ENCODE measurements around the gene KCNH4. TPM values are rescaled to one million over a fixed set of nuclear protein-coding genes. Genes with fewer than 3 reads are reported as not detected.
A peak's percentile ranks its signal among the peaks of the same experiment; 100 is the strongest.

The KCNH4 gene
- total RNA-seq, 5 donors from 2014 or later (not counting 1 experiment from before 2014, with no cell fraction given): 0.06 to 0.35 (median 0.20) TPM; not detected in 1

DNA sequence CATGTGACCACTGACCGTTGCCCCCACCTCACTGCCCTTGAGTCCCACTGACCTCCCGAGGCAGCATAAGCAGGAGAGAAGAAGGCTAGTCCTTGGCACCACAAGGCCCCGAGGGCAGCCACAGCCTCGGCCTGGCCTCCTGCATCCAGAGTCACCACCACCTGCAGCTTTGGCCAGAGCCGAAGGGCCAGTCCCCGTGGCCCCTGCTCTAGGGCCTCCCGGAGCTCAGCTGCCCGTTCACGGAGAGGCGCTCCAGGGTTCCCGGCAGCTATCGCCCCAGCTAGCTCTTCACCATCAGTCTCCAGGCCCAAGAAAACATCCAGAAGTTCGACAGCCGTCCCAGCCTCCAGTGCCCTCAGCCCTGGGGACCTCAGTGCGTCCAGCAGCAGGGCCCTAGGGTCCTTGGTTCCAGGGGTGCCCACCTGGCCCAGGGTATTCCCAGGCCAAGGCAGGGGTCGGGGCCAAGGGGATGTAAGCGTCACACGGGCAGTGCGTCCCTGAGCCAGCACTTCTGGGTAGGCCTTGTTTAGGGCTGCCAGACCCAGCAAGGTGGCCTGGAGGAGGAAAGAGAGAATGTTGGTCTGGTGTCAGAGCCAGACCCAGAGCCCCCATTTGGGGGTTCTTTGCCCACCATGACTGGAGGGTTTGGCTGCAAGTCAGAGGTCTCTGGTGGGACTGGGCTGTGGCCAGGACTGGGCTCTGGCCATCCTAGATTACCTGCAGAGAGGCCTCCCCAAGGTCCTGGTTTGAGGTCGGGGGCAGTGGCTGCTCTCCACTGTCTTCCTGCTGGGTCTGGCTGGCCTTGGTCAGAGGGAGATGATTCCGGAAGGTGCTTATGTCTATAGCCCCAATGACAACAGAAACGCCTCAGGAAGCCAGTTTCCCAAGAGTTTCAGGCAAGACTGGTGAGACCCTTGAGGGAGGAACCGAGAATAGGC, 11.5 kb upstream of the KCNH4 start:
- Mint-ChIP-seq H3K9me3 (no peaks in the 10 kb centered on the region), H3K27ac (peak overlapping the region; percentile 52 to 71)
- POLR2A ChIA-PET: interaction anchor here in 1 of 2 donors (0.7 kb wide), 1 partner anchor 10 kb away, joined by 5 read pairs; no protein-coding TSS in a partner anchor

DNA sequence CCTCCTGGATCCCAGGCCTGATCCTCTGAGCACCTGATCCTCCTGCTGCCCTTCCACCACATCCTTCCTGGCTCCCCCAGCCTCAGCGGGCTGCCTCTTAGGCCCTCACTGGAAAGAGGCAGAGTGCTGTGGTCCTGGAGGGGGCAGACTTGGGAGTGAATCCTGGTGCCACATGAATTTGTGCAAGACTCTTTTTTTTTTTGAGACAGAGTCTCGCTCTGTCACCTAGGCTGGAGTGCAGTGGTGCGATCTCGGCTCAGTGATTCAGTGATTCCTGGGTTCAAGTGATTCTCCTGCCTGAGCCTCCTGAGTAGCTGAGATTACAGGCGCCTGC, 10.3 kb upstream of the KCNH4 start:
- H3K27ac ChIP-seq (ENCODE audit: low read length): no peak overlapping the region
- WGBS (ENCODE audit: insufficient coverage): 100% methylated on average over 2 of the region's 5 CpGs
- H3K4me1 Mint-ChIP-seq: peaks cover 24 to 27% (median 25%) of the 10 kb centered on the region in 3 donors
- no peaks in the 10 kb centered on the region for H3K27me3 Mint-ChIP-seq
- H3K9me3 Mint-ChIP-seq: no peaks in the 10 kb centered on the region
- H3K36me3 ChIP-seq (ENCODE audit: control insufficient read depth in 2 of 2, extremely low read depth in 1 of 2, insufficient read depth in 1 of 2, low read length in 1 of 2): no peaks in the 10 kb centered on the region
- ChIA-PET CTCF (no interaction called here), POLR2A (no interaction called here)
- H3K4me3 ChIP-seq (ENCODE audit: control insufficient read depth in 1 of 2, extremely low read depth in 1 of 2, low read length in 1 of 2): no peak overlapping the region
- no peaks in the 10 kb centered on the region for H3K9me3 ChIP-seq
- H3K4me3 Mint-ChIP-seq: no peak overlapping the region
- peaks cover 2 to 29% of the 10 kb centered on the region in 2 experiments for H3K4me1 ChIP-seq (ENCODE audit: control insufficient read depth in 1 of 2, extremely low read depth in 1 of 2, insufficient read depth in 2 of 2, low read length in 2 of 2)
- H3K36me3 Mint-ChIP-seq: peaks cover 3% of the 10 kb centered on the region
- no peak for ATAC-seq (replicated peaks in 1 of 4)
- no peak overlapping the region for H3K27ac Mint-ChIP-seq
- no peak for DNase-seq
- no peaks in the 10 kb centered on the region for H3K27me3 ChIP-seq (replicated peaks in 1 of 2; ENCODE audit: control insufficient read depth in 2 of 2, extremely low read depth in 1 of 2, insufficient read depth in 2 of 2, low read length in 1 of 2)

More for the DNA sequence above, 11.5 kb upstream of the KCNH4 start:
- peaks cover 26 to 31% (median 29%) of the 10 kb centered on the region in 3 donors for H3K4me1 Mint-ChIP-seq
- no peak for ATAC-seq (replicated peaks in 1 of 4)
- no peaks in the 10 kb centered on the region for H3K27me3 Mint-ChIP-seq
- H3K4me3 Mint-ChIP-seq: peak overlapping the region in 2 of 3 donors; percentile 94
- H3K9me3 ChIP-seq: no peaks in the 10 kb centered on the region
- 93% methylated on average over 22 of the region's 23 CpGs for WGBS (ENCODE audit: insufficient coverage)
- peak overlapping the region in 1 of 2 donors; percentile 11 for H3K4me3 ChIP-seq (ENCODE audit: control insufficient read depth in 1 of 2, extremely low read depth in 1 of 2, low read length in 1 of 2)
- DNase-seq: no peak
- H3K27me3 ChIP-seq (replicated peaks in 1 of 2; ENCODE audit: control insufficient read depth in 2 of 2, extremely low read depth in 1 of 2, insufficient read depth in 2 of 2, low read length in 1 of 2): no peaks in the 10 kb centered on the region
- CTCF ChIA-PET: no interaction called here
- no peaks in the 10 kb centered on the region for H3K36me3 ChIP-seq (ENCODE audit: control insufficient read depth in 2 of 2, extremely low read depth in 1 of 2, insufficient read depth in 1 of 2, low read length in 1 of 2)
- no peak overlapping the region for H3K27ac ChIP-seq (ENCODE audit: low read length)
- H3K36me3 Mint-ChIP-seq: peaks cover 3% of the 10 kb centered on the region
- peaks cover 2 to 29% of the 10 kb centered on the region in 2 experiments for H3K4me1 ChIP-seq (ENCODE audit: control insufficient read depth in 1 of 2, extremely low read depth in 1 of 2, insufficient read depth in 2 of 2, low read length in 2 of 2)

DNA sequence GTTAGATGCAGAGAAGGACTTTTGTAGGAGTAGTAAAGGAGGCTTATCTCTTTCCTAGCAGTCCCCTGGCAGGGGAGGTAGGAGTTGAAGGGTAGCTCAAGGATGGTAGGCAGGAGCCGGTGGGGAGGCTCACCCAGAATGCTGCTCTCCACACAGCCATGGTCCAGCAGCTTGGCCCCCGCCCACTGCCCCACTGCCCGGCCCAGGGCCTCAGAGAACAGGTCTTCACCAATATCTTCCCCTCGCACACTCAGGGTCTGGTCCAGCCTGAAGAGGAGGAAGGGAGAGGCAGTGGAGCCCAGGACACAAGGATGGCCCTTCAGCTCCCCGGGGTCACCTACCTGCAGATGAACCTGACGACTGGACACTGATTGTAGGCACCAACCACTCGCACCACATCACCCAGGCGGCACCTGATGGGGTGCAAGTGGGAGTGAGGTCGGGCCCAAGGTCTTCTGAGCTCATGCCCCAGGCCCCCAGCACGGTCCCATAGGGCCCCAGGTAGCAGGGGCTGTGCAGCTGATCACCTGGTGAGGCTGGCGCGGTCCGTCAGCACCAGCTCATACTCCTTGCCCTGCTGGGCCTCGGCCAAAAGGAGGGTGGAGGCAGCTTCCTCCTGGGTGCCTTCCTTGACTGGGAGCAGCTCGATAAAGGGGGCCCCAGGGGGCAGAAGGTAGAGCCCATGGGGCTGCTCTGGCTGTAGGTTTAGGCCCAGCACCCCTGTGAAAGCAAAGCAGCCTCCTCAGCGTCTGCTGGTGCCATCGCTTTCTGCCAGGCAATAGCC, 9.7 kb upstream of the KCNH4 start:
- Histone ChIP-seq H3K36me3 (ENCODE audit: control insufficient read depth in 2 of 2, extremely low read depth in 1 of 2, insufficient read depth in 1 of 2, low read length in 1 of 2) (no peaks in the 10 kb centered on the region), H3K4me3 (ENCODE audit: control insufficient read depth in 1 of 2, extremely low read depth in 1 of 2, low read length in 1 of 2) (no peak overlapping the region), H3K4me1 (ENCODE audit: control insufficient read depth in 1 of 2, extremely low read depth in 1 of 2, insufficient read depth in 2 of 2, low read length in 2 of 2) (peaks cover 2 to 29% of the 10 kb centered on the region in 2 experiments), H3K9me3 (no peaks in the 10 kb centered on the region), H3K27me3 (replicated peaks in 1 of 2; ENCODE audit: control insufficient read depth in 2 of 2, extremely low read depth in 1 of 2, insufficient read depth in 2 of 2, low read length in 1 of 2) (no peaks in the 10 kb centered on the region), H3K27ac (ENCODE audit: low read length) (no peak overlapping the region)
- ATAC-seq (replicated peaks in 1 of 4) (no peak), DNase-seq (no peak)
- Mint-ChIP-seq H3K36me3 (peaks cover 3% of the 10 kb centered on the region), H3K4me3 (no peak overlapping the region), H3K27ac (no peak overlapping the region), H3K9me3 (no peaks in the 10 kb centered on the region), H3K4me1 (peaks cover 24 to 26% (median 25%) of the 10 kb centered on the region in 3 donors), H3K27me3 (no peaks in the 10 kb centered on the region)
- 88% methylated on average over 9 of the region's 17 CpGs for WGBS (ENCODE audit: insufficient coverage)
- CTCF ChIA-PET: interaction anchor here in 1 of 2 donors (0.7 kb wide), 1 partner anchor 125 kb away, joined by 3 read pairs; no protein-coding TSS in a partner anchor
- POLR2A ChIA-PET: no interaction called here

DNA sequence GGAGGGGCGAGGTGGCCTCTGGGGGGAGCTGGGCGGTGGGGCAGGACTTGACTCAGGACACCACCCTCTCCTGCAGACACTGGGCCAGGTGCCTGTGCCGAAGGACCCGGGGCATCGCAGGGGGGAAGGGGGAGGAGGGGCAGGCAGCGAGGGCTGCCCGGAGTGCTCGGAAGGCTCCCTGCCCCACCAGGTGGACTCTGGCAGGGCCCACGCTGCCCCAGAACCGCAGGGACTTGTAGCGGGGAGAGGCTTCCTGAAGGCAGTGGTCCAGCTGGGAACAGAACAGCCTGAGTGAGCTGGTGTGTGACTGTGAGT, 8.7 kb upstream of the KCNH4 start:
- Histone ChIP-seq H3K36me3 (ENCODE audit: control insufficient read depth in 2 of 2, extremely low read depth in 1 of 2, insufficient read depth in 1 of 2, low read length in 1 of 2) (no peaks in the 10 kb centered on the region), H3K4me1 (ENCODE audit: control insufficient read depth in 1 of 2, extremely low read depth in 1 of 2, insufficient read depth in 2 of 2, low read length in 2 of 2) (peaks cover 6 to 37% of the 10 kb centered on the region in 2 experiments), H3K27me3 (replicated peaks in 1 of 2; ENCODE audit: control insufficient read depth in 2 of 2, extremely low read depth in 1 of 2, insufficient read depth in 2 of 2, low read length in 1 of 2) (no peaks in the 10 kb centered on the region), H3K9me3 (no peaks in the 10 kb centered on the region), H3K27ac (ENCODE audit: low read length) (no peak overlapping the region), H3K4me3 (ENCODE audit: control insufficient read depth in 1 of 2, extremely low read depth in 1 of 2, low read length in 1 of 2) (no peak overlapping the region)
- 97% methylated on average over 8 of the region's 11 CpGs for WGBS (ENCODE audit: insufficient coverage)
- CTCF ChIA-PET: interaction anchor here in 1 of 2 donors (0.7 kb wide), 1 partner anchor 124 kb away, joined by 3 read pairs; no protein-coding TSS in a partner anchor
- H3K27ac Mint-ChIP-seq: no peak overlapping the region
- no peak for ATAC-seq (replicated peaks in 1 of 4)
- peaks cover 23 to 31% (median 31%) of the 10 kb centered on the region in 3 donors for H3K4me1 Mint-ChIP-seq
- H3K36me3 Mint-ChIP-seq: peaks cover 3% of the 10 kb centered on the region
- no peak overlapping the region for H3K4me3 Mint-ChIP-seq
- no peaks in the 10 kb centered on the region for H3K9me3 Mint-ChIP-seq
- DNase-seq: no peak
- no peaks in the 10 kb centered on the region for H3K27me3 Mint-ChIP-seq
- POLR2A ChIA-PET: no interaction called here

DNA sequence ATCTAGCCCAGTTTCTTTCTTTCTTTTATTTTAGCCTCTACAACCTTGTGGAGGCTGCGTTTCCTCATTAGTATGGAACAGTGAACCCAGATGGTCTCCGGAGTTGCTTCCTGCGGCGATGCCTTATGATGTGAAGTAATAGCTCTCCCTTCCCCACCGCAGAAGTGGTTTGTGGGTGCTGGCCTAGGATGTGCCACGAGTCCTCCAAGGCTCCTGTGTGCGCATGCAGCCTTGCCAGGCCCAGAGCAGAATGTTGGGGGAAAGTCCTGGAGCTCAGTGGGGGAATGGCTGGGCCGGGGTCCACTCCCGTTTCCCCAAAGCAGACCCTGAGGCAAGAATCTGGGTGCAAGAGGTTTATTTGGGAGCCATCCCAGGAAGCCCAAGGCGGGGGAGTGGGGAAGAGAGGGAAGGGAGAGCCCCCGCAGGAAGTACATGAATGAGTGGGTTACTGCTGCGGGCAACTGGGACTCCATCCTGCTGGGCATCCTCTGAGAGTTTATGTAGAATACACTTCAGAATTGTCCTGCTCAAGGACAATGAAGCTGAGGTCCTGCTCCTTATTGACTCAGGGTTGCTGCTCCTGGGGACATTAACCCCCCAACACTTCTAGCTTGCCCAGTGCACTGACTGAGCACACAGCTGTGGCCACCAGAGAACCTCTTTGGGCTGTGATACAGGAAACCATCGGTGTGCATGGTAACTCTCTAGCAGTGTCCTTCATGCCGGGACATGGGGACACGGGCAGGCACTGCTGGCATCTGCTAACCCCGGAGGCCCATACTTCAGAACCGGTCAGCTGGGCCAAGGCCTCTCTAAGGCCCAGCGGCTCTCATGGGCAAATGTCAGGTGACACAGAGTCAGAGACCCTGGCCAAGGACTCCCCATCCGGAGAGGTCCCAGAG, 8.1 kb upstream of the KCNH4 start:
- Mint-ChIP-seq H3K4me1 (peaks cover 22 to 30% (median 27%) of the 10 kb centered on the region in 3 donors), H3K9me3 (no peaks in the 10 kb centered on the region), H3K27me3 (no peaks in the 10 kb centered on the region), H3K4me3 (no peak overlapping the region), H3K27ac (no peak overlapping the region), H3K36me3 (peaks cover 3% of the 10 kb centered on the region)
- DNase-seq (no peak), ATAC-seq (replicated peaks in 1 of 4) (no peak)
- 78% methylated on average over 12 of the region's 19 CpGs for WGBS (ENCODE audit: insufficient coverage)
- H3K9me3 ChIP-seq: no peaks in the 10 kb centered on the region
- ChIA-PET POLR2A (interaction anchor here in 1 of 2 donors (0.9 kb wide), 1 partner anchor 13 kb away, joined by 3 read pairs; no protein-coding TSS in a partner anchor), CTCF (interaction anchor here in 1 of 2 donors (0.5 kb wide), 1 partner anchor 164 kb away, joined by 3 read pairs; no protein-coding TSS in a partner anchor)
- no peak overlapping the region for H3K4me3 ChIP-seq (ENCODE audit: control insufficient read depth in 1 of 2, extremely low read depth in 1 of 2, low read length in 1 of 2)
- H3K4me1 ChIP-seq (ENCODE audit: control insufficient read depth in 1 of 2, extremely low read depth in 1 of 2, insufficient read depth in 2 of 2, low read length in 2 of 2): peaks cover 5 to 35% of the 10 kb centered on the region in 2 experiments
- H3K36me3 ChIP-seq (ENCODE audit: control insufficient read depth in 2 of 2, extremely low read depth in 1 of 2, insufficient read depth in 1 of 2, low read length in 1 of 2): no peaks in the 10 kb centered on the region
- H3K27ac ChIP-seq (ENCODE audit: low read length): no peak overlapping the region
- H3K27me3 ChIP-seq (replicated peaks in 1 of 2; ENCODE audit: control insufficient read depth in 2 of 2, extremely low read depth in 1 of 2, insufficient read depth in 2 of 2, low read length in 1 of 2): no peaks in the 10 kb centered on the region

Measured in T-cell (primary cell).